ENCODE measurements around the gene HCAR3. TPM values are rescaled to one million over a fixed set of nuclear protein-coding genes. Genes with fewer than 3 reads are reported as not detected.
A peak's percentile ranks its signal among the peaks of the same experiment; 100 is the strongest.
"Not testable (repeated sequence)": the region's sequence is repeated elsewhere in the genome, so short reads cannot be mapped to it uniquely, and the experiment has no call there.

The HCAR3 gene
- total RNA-seq, 1 donor from 2014 or later: 7.2 TPM

- no peak for DNase-seq (ENCODE audit: low spot score)
Measured at GRCh38 chr12:122724641-122725243, 8.1 kb upstream of the HCAR3 start.

- no peak for DNase-seq (ENCODE audit: low spot score)
Measured at GRCh38 chr12:122722387-122722786, 5.8 kb upstream of the HCAR3 start.

GRCh38 chr12:122721057-122721545 is 4.5 kb upstream of the HCAR3 start:
- peak; percentile 68 for DNase-seq (ENCODE audit: low spot score)

- DNase-seq (ENCODE audit: low spot score): not testable (repeated sequence)
Measured at GRCh38 chr12:122715211-122715610, 1.4 kb downstream of the HCAR3 start.

- not testable (repeated sequence) for DNase-seq (ENCODE audit: low spot score)
Measured at GRCh38 chr12:122713491-122714188, 3.0 kb downstream of the HCAR3 start.

GRCh38 chr12:122711266-122711665 is 5.3 kb downstream of the HCAR3 start:
- not testable (repeated sequence) for DNase-seq (ENCODE audit: low spot score)

GRCh38 chr12:122710341-122710740 is 6.3 kb downstream of the HCAR3 start:
- DNase-seq (ENCODE audit: low spot score): not testable (repeated sequence)

- DNase-seq (ENCODE audit: low spot score): not testable (repeated sequence)
Measured at GRCh38 chr12:122709287-122709686, 7.3 kb downstream of the HCAR3 start.

- DNase-seq (ENCODE audit: low spot score): not testable (repeated sequence)
Measured at GRCh38 chr12:122703841-122704240, 12.8 kb downstream of the HCAR3 start.

GRCh38 chr12:122702890-122703611 is 13.6 kb downstream of the HCAR3 start, which contains the start of gene HCAR2:
Gene HCAR2, minus strand, starts transcription at chr12:122703357. Its CDS starts 74 bp downstream, at chr12:122703283.
- not testable (repeated sequence) for DNase-seq (ENCODE audit: low spot score)

- DNase-seq (ENCODE audit: low spot score): not testable (repeated sequence)
Measured at GRCh38 chr12:122701481-122701880, 15.1 kb downstream of the HCAR3 start.

- not testable (repeated sequence) for DNase-seq (ENCODE audit: low spot score)
Measured at GRCh38 chr12:122700038-122700710, 16.4 kb downstream of the HCAR3 start.

- not testable (repeated sequence) for DNase-seq (ENCODE audit: low spot score)
Measured at GRCh38 chr12:122696922-122697321, 19.7 kb downstream of the HCAR3 start.

- DNase-seq (ENCODE audit: low spot score): no peak
Measured at GRCh38 chr12:122691566-122691965, 25.0 kb downstream of the HCAR3 start.

- no peak for DNase-seq (ENCODE audit: low spot score)
Measured at GRCh38 chr12:122688291-122688690, 28.3 kb downstream of the HCAR3 start.

GRCh38 chr12:122687086-122687485 is 29.5 kb downstream of the HCAR3 start:
- DNase-seq (ENCODE audit: low spot score): no peak

- no peak for DNase-seq (ENCODE audit: low spot score)
Measured at GRCh38 chr12:122686538-122686937, 30.1 kb downstream of the HCAR3 start.

GRCh38 chr12:122684297-122684813 is 32.3 kb downstream of the HCAR3 start:
- DNase-seq (ENCODE audit: low spot score): no peak

GRCh38 chr12:122681814-122682213 is 34.8 kb downstream of the HCAR3 start:
- no peak for DNase-seq (ENCODE audit: low spot score)

- DNase-seq (ENCODE audit: low spot score): not testable (repeated sequence)
Measured at GRCh38 chr12:122680989-122681388, 35.6 kb downstream of the HCAR3 start.

- not testable (repeated sequence) for DNase-seq (ENCODE audit: low spot score)
Measured at GRCh38 chr12:122676781-122677180, 39.8 kb downstream of the HCAR3 start.
